Keratinocyte (primary cell): ENCODE results near the gene ANGPTL2.

Experiments
- EZH2 ChIP-seq: IDR thresholded peaks from one replicate; pipeline ENCODE4 v1.6.1; 2012; ENCODE audit warnings: inconsistent platforms, mild to moderate bottlenecking, low read length, moderate library complexity
- TF ChIP-seq, protein P1 (sequence below), 3 experiments: IDR thresholded peaks in 1 of 3; conservative IDR thresholded peaks in 1 of 3; optimal IDR thresholded peaks in 1 of 3; 2 replicates in 2 of 3; 3 replicates in 1 of 3; pipeline versions ENCODE3 to v1.5.1; 2011; ENCODE audit warnings: low read length in 3 of 3, mild to moderate bottlenecking in 3 of 3, moderate library complexity in 2 of 3, control low read depth in 1 of 3, inconsistent platforms in 1 of 3; ENCODE audit not compliant: insufficient read depth in 2 of 3; ENCODE audit errors: extremely low read depth in 1 of 3

DNA sequence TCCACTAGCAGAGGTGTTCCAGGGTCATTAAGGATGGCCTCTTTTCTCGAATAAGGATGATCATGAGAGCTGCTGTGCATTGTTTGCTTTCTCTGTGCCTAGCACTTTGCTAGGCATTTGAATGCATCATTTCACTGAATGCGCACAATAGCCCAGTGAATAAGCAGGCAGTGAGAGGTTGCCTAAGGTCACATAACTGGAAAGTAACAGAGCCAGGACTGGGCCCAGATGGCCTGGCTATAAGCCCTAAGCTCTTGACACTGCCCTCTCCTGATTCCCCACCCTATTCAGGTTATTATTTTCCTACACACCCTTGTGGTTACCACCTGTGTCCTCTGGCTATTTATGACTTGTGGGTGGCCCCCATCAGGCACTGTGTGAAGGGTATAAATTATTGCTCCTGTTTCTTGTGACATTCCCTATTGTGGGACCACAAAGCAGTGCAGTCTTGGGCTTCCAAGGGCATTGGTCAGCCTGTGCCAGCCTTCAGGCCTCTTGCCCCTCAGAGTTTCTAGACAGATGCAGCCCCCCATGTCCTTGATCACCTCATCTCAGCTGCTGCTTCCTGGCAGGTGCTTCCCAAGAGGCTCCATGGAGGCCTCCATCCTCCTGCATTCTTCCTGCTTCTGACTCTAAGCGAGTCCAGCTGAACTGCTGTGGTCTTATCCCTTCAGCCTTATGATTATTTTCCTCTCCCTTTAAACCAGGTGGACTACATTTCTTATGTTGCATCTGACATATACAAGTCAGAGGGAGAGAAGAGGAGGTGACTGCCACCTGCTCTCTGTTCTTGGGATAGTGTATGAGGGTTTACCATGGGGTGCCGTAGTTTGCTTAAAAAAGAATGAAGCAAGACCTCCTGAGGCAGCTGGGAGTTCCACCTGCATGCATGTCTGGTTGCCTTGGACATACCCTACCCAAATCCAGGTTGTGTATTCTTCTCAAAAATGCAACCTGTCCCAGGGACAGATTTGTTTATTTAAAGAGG is 47.6 kb downstream of the ANGPTL2 start:
- TF ChIP-seq, protein P1, sequence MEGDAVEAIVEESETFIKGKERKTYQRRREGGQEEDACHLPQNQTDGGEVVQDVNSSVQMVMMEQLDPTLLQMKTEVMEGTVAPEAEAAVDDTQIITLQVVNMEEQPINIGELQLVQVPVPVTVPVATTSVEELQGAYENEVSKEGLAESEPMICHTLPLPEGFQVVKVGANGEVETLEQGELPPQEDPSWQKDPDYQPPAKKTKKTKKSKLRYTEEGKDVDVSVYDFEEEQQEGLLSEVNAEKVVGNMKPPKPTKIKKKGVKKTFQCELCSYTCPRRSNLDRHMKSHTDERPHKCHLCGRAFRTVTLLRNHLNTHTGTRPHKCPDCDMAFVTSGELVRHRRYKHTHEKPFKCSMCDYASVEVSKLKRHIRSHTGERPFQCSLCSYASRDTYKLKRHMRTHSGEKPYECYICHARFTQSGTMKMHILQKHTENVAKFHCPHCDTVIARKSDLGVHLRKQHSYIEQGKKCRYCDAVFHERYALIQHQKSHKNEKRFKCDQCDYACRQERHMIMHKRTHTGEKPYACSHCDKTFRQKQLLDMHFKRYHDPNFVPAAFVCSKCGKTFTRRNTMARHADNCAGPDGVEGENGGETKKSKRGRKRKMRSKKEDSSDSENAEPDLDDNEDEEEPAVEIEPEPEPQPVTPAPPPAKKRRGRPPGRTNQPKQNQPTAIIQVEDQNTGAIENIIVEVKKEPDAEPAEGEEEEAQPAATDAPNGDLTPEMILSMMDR (optimal IDR thresholded peaks at IDR 0.05 in 1 of 3, IDR thresholded peaks at IDR 0.05 in 1 of 3, conservative IDR thresholded peaks at IDR 0.05 in 1 of 3; ENCODE audit: extremely low read depth in 1 of 3, insufficient read depth in 2 of 3, low read length in 3 of 3): no peak
- TF ChIP-seq EZH2: no peak
